Pancreas (tissue), 10 donors: ENCODE data around the gene TINCR. TPM values are rescaled to one million over a fixed set of nuclear protein-coding genes. Genes with fewer than 3 reads are reported as not detected.

ENCODE experiments used
- ATAC-seq, 4 donors: fragments of 200-7000 bp; cut with Tn5 transposase; one replicate each; pipeline versions ENCODE4 v1.8.0 to v1.9.1; 2020; ENCODE audit warnings: mild to moderate bottlenecking in 4 of 4, moderate library complexity in 4 of 4
- DNase-seq, 6 donors: peaks; one replicate each; pipeline ENCODE4 v3.0.0-alpha.2; 2020
- FAIRE-seq: peaks from 2 replicates; lab custom pipeline; 2012; peaks lifted over from hg19 to GRCh38; lab: Jason Lieb, UNC
- H3K27ac ChIP-seq, 4 donors: fragments of 200-600 bp; sonication (generic); 1 replicate in 3 of 4; 2 replicates in 1 of 4; pipeline versions ENCODE4 v1.5.0 to v1.8.0; 2020
- H3K27me3 ChIP-seq, 4 donors: fragments of 200-600 bp; one replicate each; pipeline ENCODE4 v1.8.0; 2021
- H3K36me3 ChIP-seq, 3 donors: fragments of 200-600 bp; sonication (generic) in 1 of 3; one replicate each; pipeline versions ENCODE4 v1.5.0 to v1.8.0; 2020 to 2021
- H3K4me1 ChIP-seq, 3 donors: fragments of 200-600 bp; one replicate each; pipeline ENCODE4 v1.8.0; 2021
- H3K4me3 ChIP-seq, 4 donors: fragments of 200-600 bp; sonication (generic) in 2 of 4; one replicate each; pipeline versions ENCODE4 v1.5.0 to v1.8.0; 2020 to 2021
- H3K9me3 ChIP-seq, 4 donors: fragments of 200-600 bp; one replicate each; pipeline ENCODE4 v1.8.0; 2021
- CTCF ChIP-seq, 4 donors: fragments of 200-600 bp; sonication (generic) in 3 of 4; IDR thresholded peaks; one replicate each; pipeline versions ENCODE4 v1.5.0 to v1.8.0; 2021; ENCODE audit warnings: antibody characterized with exemption in 4 of 4
- WGBS, 2 donors: extraction: QIAGEN DNeasy Blood & Tissue Kit; methylation state at CpG; one replicate each; pipeline ENCODE4 v1.1.7; 2013; 5-methylcytosine and 5-hydroxymethylcytosine counted together
- intact Hi-C, 3 donors: fragments of 100-400 bp; cut with DNase I; formaldehyde crosslinking; loops; one replicate each; pipeline versions ENCODE4 v1.11.1 to v1.14.2; 2022
- polyA plus RNA-seq, 2 donors: library from polyadenylated mRNA; stranded (reverse); fragments of 200-250 nt; gene quantifications; one replicate each; pipeline ENCODE4 v1.2.3, GENCODE V29; 2013
- total RNA-seq, 6 donors: library from RNA; stranded (reverse); fragmentation: NEBNext Ultra II Directional in 4 of 6; extraction: Animal tissue kit (Norgen Biotek cat#: 25700) in 4 of 6; gene quantifications; one replicate each; pipeline versions ENCODE4 v1.2.1 to v1.2.4, GENCODE V29; 2021 to 2023
- donor health status: healthy with polysubstance abuse.
- donor health status: DM: no; HTN: no; CAD: no; lungs with moderate emphysema.
- donor health status: DM: no; HTN: no; CAD: no.
- donor health status: control.
- donor health status: control.
- donor health status: Bipolar disorder and iron deficiency.
- donor health status: DM: yes; HTN: yes; CAD: no.
- donor health status: DM: no; HTN: no; CAD: no.
- donor health status: DM: no; HTN: no; CAD: no.
- donor health status: DM: yes; HTN: yes; CAD: no.

The TINCR gene
- total and polyA plus RNA-seq, 8 donors = 0.09 to 0.85 (median 0.22) TPM; not detected in 1

GRCh38 chr19:5572556-5573286, 5.0 kb upstream of the TINCR start:
- FAIRE-seq (no peak), ATAC-seq (no peak), DNase-seq (peak in 1 of 6 donors; percentile 22)
- TF ChIP-seq CTCF (IDR thresholded peaks at IDR 0.05) = no peak
- H3K27me3 ChIP-seq = no peaks in the 10 kb centered on the region
- H3K36me3 ChIP-seq = no peaks in the 10 kb centered on the region
- no peak overlapping the region for H3K27ac ChIP-seq
- H3K9me3 ChIP-seq = no peaks in the 10 kb centered on the region
- no peaks in the 10 kb centered on the region for H3K4me1 ChIP-seq
- no peak overlapping the region for H3K4me3 ChIP-seq
- intact Hi-C loops = no loop called here
- WGBS, 2 donors = 73 to 79% methylated on average over 14 of the region's 14 CpGs

- TF ChIP-seq CTCF (IDR thresholded peaks at IDR 0.05) = no peak
- H3K27ac ChIP-seq = no peak overlapping the region
- no peak overlapping the region for H3K4me3 ChIP-seq
- ATAC-seq = no peak
- H3K36me3 ChIP-seq = no peaks in the 10 kb centered on the region
- no peaks in the 10 kb centered on the region for H3K4me1 ChIP-seq
- FAIRE-seq = no peak
- WGBS, 2 donors = 97 to 99% methylated on average over 3 of the region's 3 CpGs
- no peaks in the 10 kb centered on the region for H3K9me3 ChIP-seq
- no peak for DNase-seq
- H3K27me3 ChIP-seq = peaks cover 0 to 4% (median 0%) of the 10 kb centered on the region in 4 donors
- intact Hi-C loops = no loop called here
These were observed 4.0 kb upstream of the TINCR start for GRCh38 chr19:5571777-5572176.

GRCh38 chr19:5567970-5568407, 236 bp upstream of the TINCR start:
- H3K27me3 ChIP-seq = peaks cover 0 to 4% (median 0%) of the 10 kb centered on the region in 4 donors
- H3K27ac ChIP-seq = no peak overlapping the region
- FAIRE-seq (no peak), ATAC-seq (peak in 2 of 4 donors; percentile 46 to 48), DNase-seq (no peak)
- H3K4me3 ChIP-seq = peak overlapping the region in 2 of 4 donors; percentile 2 to 30
- TF ChIP-seq CTCF (IDR thresholded peaks at IDR 0.05) = no peak
- WGBS, 2 donors = 19 to 36% methylated on average over 17 to 40 of the region's 40 CpGs
- no peaks in the 10 kb centered on the region for H3K4me1 ChIP-seq
- intact Hi-C loops = no loop called here
- no peaks in the 10 kb centered on the region for H3K36me3 ChIP-seq
- H3K9me3 ChIP-seq = no peaks in the 10 kb centered on the region

GRCh38 chr19:5564930-5565329, 2.8 kb downstream of the TINCR start:
- H3K9me3 ChIP-seq = no peaks in the 10 kb centered on the region
- no peak overlapping the region for H3K27ac ChIP-seq
- FAIRE-seq = no peak
- H3K36me3 ChIP-seq = no peaks in the 10 kb centered on the region
- WGBS, 2 donors = 62 to 67% methylated on average over 7 of the region's 7 CpGs
- H3K4me1 ChIP-seq = no peaks in the 10 kb centered on the region
- no peak for TF ChIP-seq CTCF (IDR thresholded peaks at IDR 0.05)
- DNase-seq = no peak
- H3K27me3 ChIP-seq = peaks cover 0 to 4% (median 0%) of the 10 kb centered on the region in 4 donors
- intact Hi-C loops = no loop called here
- ATAC-seq = no peak
- H3K4me3 ChIP-seq = no peak overlapping the region
